K562 (cell line): ENCODE data around the gene PHYKPL. TPM values are rescaled to one million over a fixed set of nuclear protein-coding genes. Genes with fewer than 3 reads are reported as not detected.

Experiments
- ELF2 ChIP-seq: fragments of 250-450 bp; sonication (Bioruptor Pico); IDR thresholded peaks from 2 replicates; pipeline ENCODE4 v1.5.0; 2021; ENCODE audit warnings: mild to moderate bottlenecking
- FOXJ3 ChIP-seq: sonication (generic); formaldehyde crosslinking; IDR thresholded peaks from 2 replicates; pipeline ENCODE4 v1.4.0; 2020; ENCODE audit warnings: mild to moderate bottlenecking, missing genetic modification reagents
- ILK ChIP-seq: fragments of 450-650 bp; IDR thresholded peaks from 2 replicates; pipeline ENCODE4 v1.6.1; 2016; ENCODE audit warnings: missing genetic modification characterization, low read depth, mild to moderate bottlenecking, missing compliant biosample characterization, moderate library complexity, borderline replicate concordance
- KDM1A ChIP-seq, 2 experiments: fragments of 450-650 bp; IDR thresholded peaks; 2 replicates each; pipeline ENCODE4 v1.6.1; 2016; ENCODE audit warnings: mild to moderate bottlenecking in 2 of 2
- OTX1 ChIP-seq: fragments of 450-650 bp; formaldehyde crosslinking; IDR thresholded peaks from 2 replicates; pipeline ENCODE4 v1.4.0; 2022; ENCODE audit warnings: mild to moderate bottlenecking
- RNF2 ChIP-seq: sonication (generic); IDR thresholded peaks from 2 replicates; pipeline ENCODE4 v1.6.1; 2016
- TRIM24 ChIP-seq, 2 experiments: fragments of 450-650 bp; IDR thresholded peaks; 2 replicates each; pipeline ENCODE4 v1.6.1; 2016
- polyA plus RNA-seq, 8 experiments: library from polyadenylated mRNA; depleted of rRNA in 4 of 8; stranded (reverse) in 5 of 8; unstranded in 3 of 8; fragments of >200 nt; fragmentation: Nextera tagmentation in 2 of 8; fragmentation: Illumina TruSeq in 1 of 8; extraction: Ambion mirVana in 2 of 8; extraction: Trizol in 1 of 8; gene quantifications; 2 replicates each; pipeline versions ENCODE4 v1.2.1 to v1.2.3, GENCODE V29; 2011 to 2014; ENCODE audit warnings: inconsistent platforms in 1 of 8, missing spikeins in 1 of 8
- total RNA-seq, 7 experiments: library from RNA; depleted of rRNA in 6 of 7; stranded (reverse); fragments of >200 nt in 6 of 7; fragmentation: Illumina TruSeq in 2 of 7; extraction: Trizol in 2 of 7; gene quantifications; 2 replicates each; pipeline versions ENCODE4 v1.2.1 to v1.2.3, GENCODE V29; 2011 to 2021; ENCODE audit warnings: low replicate concordance in 1 of 7
- TF ChIP-seq, protein P1 (sequence below), 2 experiments: fragments of 450-650 bp; IDR thresholded peaks; 2 replicates each; pipeline ENCODE4 v1.6.1; 2016; ENCODE audit warnings: mild to moderate bottlenecking in 2 of 2, borderline replicate concordance in 1 of 2, low read depth in 1 of 2, moderate library complexity in 1 of 2
- TF ChIP-seq, protein P2 (sequence below): sonication (generic); formaldehyde crosslinking; IDR thresholded peaks from 2 replicates; pipeline ENCODE4 v1.5.0; 2020; ENCODE audit warnings: missing genetic modification reagents
- TF ChIP-seq, protein P3 (sequence below): sonication (generic); formaldehyde crosslinking; IDR thresholded peaks from 2 replicates; pipeline ENCODE4 v1.8.0; 2022; ENCODE audit warnings: mild to moderate bottlenecking, missing genetic modification reagents
- TF ChIP-seq, protein P4 (sequence below), 3 experiments: fragments of 200-800 bp in 1 of 3; fragments of 250-450 bp in 1 of 3; fragments of 450-650 bp in 1 of 3; sonication (Bioruptor Pico) in 1 of 3; sonication (Bioruptor generic) in 1 of 3; formaldehyde crosslinking in 1 of 3; IDR thresholded peaks; 2 replicates each; pipeline versions ENCODE4 v1.6.1 to v1.8.0; 2016 to 2022; ENCODE audit warnings: mild to moderate bottlenecking in 2 of 3, missing genetic modification characterization in 2 of 3, missing compliant biosample characterization in 1 of 3, moderate library complexity in 1 of 3
- TF ChIP-seq, protein P5 (sequence below): sonication (generic); formaldehyde crosslinking; IDR thresholded peaks from 2 replicates; pipeline ENCODE4 v1.8.0; 2022; ENCODE audit warnings: mild to moderate bottlenecking, missing genetic modification reagents

The PHYKPL gene
- total and polyA plus RNA-seq, 9 of the 15 experiments (the other 6 are each of a cell fraction or from before 2014, with no cell fraction given): 4.7 to 34.7 (median 18.6) TPM

DNA sequence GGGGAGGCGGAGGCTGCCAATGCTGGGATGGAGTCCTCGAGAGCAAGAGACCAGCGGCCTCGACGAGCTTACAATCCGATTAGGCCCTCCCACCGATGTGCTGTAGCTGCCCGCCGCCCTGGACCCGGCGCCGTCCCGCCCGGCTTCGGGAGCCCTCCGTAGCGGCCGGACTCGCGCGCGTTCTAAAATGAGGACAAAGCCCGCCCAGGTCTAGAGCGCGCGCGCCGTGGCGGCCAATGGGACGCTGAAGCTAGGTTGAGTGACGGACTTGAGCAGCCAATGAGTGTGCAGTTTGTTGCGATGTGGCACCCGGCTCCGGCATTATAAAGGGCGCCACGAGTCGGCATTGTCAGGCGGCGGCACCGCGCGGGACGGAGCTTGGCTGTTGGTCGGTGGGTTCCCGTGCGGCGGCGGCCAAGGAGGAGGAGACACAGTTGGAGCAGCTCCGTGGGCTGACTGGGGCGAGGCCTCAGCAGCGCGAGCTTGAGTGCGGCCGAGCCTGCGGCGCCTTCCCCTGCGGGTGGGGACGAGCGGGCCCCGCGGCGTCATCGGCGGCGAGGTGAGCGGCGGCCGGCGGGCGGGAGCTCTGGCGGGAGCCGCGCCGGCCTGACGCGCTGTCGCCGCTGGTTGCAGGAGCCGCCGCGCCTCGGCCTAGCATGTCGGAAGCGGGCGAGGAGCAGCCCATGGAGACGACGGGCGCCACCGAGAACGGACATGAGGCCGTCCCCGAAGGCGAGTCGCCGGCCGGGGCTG lies 28.2 kb downstream of the PHYKPL start, which contains the start of gene HNRNPAB (continued):
- TF ChIP-seq, protein P1, sequence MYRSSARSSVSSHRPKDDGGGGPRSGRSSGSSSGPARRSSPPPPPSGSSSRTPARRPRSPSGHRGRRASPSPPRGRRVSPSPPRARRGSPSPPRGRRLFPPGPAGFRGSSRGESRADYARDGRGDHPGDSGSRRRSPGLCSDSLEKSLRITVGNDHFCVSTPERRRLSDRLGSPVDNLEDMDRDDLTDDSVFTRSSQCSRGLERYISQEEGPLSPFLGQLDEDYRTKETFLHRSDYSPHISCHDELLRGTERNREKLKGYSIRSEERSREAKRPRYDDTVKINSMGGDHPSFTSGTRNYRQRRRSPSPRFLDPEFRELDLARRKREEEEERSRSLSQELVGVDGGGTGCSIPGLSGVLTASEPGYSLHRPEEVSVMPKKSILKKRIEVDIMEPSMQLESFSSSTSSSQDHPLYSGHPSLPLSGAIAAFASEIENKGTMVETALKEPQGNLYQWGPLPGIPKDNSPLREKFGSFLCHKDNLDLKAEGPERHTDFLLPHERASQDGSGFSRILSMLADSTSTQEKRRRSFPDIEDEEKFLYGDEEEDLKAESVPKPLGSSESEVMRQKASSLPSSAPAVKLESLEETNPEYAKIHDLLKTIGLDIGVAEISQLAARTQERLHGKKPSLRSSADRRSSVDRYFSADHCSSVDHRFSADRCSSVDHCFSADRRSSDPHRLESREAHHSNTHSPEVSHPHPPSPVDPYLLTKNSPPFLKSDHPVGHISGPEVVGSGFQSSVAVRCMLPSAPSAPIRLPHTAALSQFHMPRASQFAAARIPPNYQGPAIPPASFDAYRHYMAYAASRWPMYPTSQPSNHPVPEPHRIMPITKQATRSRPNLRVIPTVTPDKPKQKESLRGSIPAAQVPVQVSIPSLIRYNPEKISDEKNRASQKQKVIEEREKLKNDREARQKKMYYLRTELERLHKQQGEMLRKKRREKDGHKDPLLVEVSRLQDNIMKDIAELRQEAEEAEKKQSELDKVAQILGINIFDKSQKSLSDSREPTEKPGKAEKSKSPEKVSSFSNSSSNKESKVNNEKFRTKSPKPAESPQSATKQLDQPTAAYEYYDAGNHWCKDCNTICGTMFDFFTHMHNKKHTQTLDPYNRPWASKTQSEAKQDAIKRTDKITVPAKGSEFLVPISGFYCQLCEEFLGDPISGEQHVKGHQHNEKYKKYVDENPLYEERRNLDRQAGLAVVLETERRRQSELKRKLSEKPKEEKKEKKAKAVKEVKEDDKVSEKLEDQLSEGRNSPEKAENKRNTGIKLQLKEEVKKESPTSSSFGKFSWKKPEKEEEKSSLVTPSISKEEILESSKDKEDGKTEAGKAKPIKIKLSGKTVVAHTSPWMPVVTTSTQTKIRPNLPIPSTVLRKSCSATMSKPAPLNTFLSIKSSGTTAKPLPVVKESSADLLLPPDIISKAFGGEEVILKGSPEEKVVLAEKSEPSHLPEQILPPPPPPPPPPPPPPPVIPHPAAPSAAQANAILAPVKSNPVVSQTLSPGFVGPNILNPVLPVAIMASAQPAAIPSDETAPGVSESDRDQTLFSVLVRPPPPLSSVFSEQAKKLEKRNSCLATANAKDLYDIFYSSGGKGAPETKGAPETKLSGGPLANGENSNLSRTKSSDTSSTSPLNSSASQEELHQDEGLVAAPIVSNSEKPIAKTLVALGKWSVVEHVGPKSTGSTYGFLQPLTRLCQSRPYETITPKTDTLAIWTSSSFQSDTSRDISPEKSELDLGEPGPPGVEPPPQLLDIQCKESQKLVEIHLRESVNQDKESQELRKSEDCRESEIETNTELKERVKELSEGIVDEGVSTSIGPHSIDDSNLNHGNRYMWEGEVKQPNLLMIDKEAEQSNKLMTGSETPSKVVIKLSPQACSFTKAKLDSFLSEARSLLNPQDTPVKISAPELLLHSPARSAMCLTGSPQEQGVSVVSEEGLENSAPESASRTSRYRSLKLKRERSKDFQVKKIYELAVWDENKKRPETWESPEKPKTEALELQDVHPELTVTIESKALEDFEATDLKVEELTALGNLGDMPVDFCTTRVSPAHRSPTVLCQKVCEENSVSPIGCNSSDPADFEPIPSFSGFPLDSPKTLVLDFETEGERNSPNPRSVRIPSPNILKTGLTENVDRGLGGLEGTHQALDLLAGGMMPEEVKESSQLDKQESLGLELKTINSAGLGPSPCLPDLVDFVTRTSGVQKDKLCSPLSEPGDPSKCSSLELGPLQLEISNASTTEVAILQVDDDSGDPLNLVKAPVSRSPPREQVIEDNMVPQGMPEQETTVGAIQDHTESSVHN (IDR thresholded peaks at IDR 0.05; ENCODE audit: borderline replicate concordance in 1 of 2, low read depth in 1 of 2): no peak
- TF ChIP-seq FOXJ3 (CRISPR knock-in tag): no peak
- TF ChIP-seq ELF2 (CRISPR knock-in tag): no peak
- TF ChIP-seq, protein P2, sequence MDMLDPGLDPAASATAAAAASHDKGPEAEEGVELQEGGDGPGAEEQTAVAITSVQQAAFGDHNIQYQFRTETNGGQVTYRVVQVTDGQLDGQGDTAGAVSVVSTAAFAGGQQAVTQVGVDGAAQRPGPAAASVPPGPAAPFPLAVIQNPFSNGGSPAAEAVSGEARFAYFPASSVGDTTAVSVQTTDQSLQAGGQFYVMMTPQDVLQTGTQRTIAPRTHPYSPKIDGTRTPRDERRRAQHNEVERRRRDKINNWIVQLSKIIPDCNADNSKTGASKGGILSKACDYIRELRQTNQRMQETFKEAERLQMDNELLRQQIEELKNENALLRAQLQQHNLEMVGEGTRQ (CRISPR knock-in tag): no peak
- peak; percentile 84; the same call in 1 of the 2 replicates for TF ChIP-seq OTX1 (CRISPR knock-in tag)
- no peak for TF ChIP-seq TRIM24 (IDR thresholded peaks at IDR 0.05)
- peak; percentile 75 for TF ChIP-seq RNF2
- TF ChIP-seq, protein P3, sequence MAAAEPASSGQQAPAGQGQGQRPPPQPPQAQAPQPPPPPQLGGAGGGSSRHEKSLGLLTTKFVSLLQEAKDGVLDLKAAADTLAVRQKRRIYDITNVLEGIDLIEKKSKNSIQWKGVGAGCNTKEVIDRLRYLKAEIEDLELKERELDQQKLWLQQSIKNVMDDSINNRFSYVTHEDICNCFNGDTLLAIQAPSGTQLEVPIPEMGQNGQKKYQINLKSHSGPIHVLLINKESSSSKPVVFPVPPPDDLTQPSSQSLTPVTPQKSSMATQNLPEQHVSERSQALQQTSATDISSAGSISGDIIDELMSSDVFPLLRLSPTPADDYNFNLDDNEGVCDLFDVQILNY (CRISPR knock-in tag): no peak
- no peak for TF ChIP-seq KDM1A (IDR thresholded peaks at IDR 0.05)
- no peak for TF ChIP-seq ILK
- TF ChIP-seq, protein P4, sequence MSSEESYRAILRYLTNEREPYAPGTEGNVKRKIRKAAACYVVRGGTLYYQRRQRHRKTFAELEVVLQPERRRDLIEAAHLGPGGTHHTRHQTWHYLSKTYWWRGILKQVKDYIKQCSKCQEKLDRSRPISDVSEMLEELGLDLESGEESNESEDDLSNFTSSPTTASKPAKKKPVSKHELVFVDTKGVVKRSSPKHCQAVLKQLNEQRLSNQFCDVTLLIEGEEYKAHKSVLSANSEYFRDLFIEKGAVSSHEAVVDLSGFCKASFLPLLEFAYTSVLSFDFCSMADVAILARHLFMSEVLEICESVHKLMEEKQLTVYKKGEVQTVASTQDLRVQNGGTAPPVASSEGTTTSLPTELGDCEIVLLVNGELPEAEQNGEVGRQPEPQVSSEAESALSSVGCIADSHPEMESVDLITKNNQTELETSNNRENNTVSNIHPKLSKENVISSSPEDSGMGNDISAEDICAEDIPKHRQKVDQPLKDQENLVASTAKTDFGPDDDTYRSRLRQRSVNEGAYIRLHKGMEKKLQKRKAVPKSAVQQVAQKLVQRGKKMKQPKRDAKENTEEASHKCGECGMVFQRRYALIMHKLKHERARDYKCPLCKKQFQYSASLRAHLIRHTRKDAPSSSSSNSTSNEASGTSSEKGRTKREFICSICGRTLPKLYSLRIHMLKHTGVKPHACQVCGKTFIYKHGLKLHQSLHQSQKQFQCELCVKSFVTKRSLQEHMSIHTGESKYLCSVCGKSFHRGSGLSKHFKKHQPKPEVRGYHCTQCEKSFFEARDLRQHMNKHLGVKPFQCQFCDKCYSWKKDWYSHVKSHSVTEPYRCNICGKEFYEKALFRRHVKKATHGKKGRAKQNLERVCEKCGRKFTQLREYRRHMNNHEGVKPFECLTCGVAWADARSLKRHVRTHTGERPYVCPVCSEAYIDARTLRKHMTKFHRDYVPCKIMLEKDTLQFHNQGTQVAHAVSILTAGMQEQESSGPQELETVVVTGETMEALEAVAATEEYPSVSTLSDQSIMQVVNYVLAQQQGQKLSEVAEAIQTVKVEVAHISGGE (CRISPR knock-in tag; IDR thresholded peaks at IDR 0.05): no peak; a peak in 1 of 6 replicates
- TF ChIP-seq, protein P5, sequence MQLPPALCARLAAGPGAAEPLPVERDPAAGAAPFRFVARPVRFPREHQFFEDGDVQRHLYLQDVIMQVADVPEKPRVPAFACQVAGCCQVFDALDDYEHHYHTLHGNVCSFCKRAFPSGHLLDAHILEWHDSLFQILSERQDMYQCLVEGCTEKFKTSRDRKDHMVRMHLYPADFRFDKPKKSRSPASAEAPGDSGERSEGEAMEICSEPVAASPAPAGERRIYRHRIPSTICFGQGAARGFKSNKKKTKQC (CRISPR knock-in tag): peak; percentile 70
